Right lobe of liver (tissue), 4 donors: ENCODE measurements around the gene SOX14.

ENCODE experiments used
- CTCF ChIP-seq, 4 donors: fragments of 200-600 bp in 3 of 4; fragments of 450-650 bp in 1 of 4; IDR thresholded peaks; one replicate each; pipeline versions ENCODE4 v1.5.1 to v1.8.0; 2016 to 2022; ENCODE audit warnings: antibody characterized with exemption in 4 of 4, mild to moderate bottlenecking in 2 of 4
- POLR2A ChIP-seq: fragments of 450-650 bp; IDR thresholded peaks from one replicate; pipeline ENCODE4 v1.6.1; 2017; ENCODE audit warnings: antibody characterized with exemption, mild to moderate bottlenecking
- donor health status: DM: no; HTN: no; CAD: no.
- donor health status: DM: no; HTN: no; CAD: no.
- donor health status: DM: no; HTN: yes; CAD: no.

- no peak for TF ChIP-seq CTCF (IDR thresholded peaks at IDR 0.05)
- no peak for TF ChIP-seq POLR2A
Measured at GRCh38 chr3:137737208-137737607, 26.9 kb upstream of the SOX14 start.
